Lung (tissue), 12 donors: ENCODE results near the gene ALDH3A2. TPM values are rescaled to one million over a fixed set of nuclear protein-coding genes. Genes with fewer than 3 reads are reported as not detected.

ENCODE experiments used
- ATAC-seq: fragments of 200-7000 bp; cut with Tn5 transposase; one replicate; pipeline ENCODE4 v1.9.1; 2020; ENCODE audit warnings: moderate number of reproducible peaks; ENCODE audit not compliant: insufficient read depth, low FRiP score
- DNase-seq, 3 donors: peaks; one replicate each; pipeline ENCODE4 v3.0.0-alpha.2; 2013 to 2017
- H3K27ac ChIP-seq, 2 donors: one replicate each; pipeline ENCODE4 v1.5.1; 2013; ENCODE audit warnings: mild to moderate bottlenecking in 2 of 2, moderate library complexity in 2 of 2, control low read depth in 1 of 2, inconsistent platforms in 1 of 2, low read depth in 1 of 2, low read length in 1 of 2
- H3K27me3 ChIP-seq, 3 donors: one replicate each; pipeline ENCODE4 v1.5.1; 2013; ENCODE audit warnings: low read length in 2 of 3; ENCODE audit not compliant: control insufficient read depth in 3 of 3, insufficient read depth in 3 of 3
- H3K36me3 ChIP-seq, 4 donors: one replicate each; pipeline ENCODE4 v1.5.1; 2013; ENCODE audit warnings: low read length in 4 of 4, mild to moderate bottlenecking in 1 of 4, moderate library complexity in 1 of 4; ENCODE audit not compliant: control insufficient read depth in 4 of 4, insufficient read depth in 4 of 4
- H3K4me1 ChIP-seq, 5 donors: one replicate each; pipeline ENCODE4 v1.5.1; 2013; ENCODE audit warnings: low read length in 5 of 5, mild to moderate bottlenecking in 2 of 5, moderate library complexity in 1 of 5; ENCODE audit not compliant: control insufficient read depth in 5 of 5, insufficient read depth in 5 of 5
- H3K4me3 ChIP-seq: one replicate; pipeline ENCODE4 v1.5.1; 2013; ENCODE audit warnings: mild to moderate bottlenecking, control low read depth, moderate library complexity
- H3K9ac ChIP-seq, 2 donors: one replicate each; pipeline ENCODE4 v1.5.1; 2013; ENCODE audit warnings: low read length in 2 of 2, control low read depth in 1 of 2; ENCODE audit not compliant: insufficient read depth in 1 of 2
- H3K9me3 ChIP-seq, 4 donors: one replicate each; pipeline ENCODE4 v1.5.1; 2013; ENCODE audit warnings: low read length in 3 of 4, mild to moderate bottlenecking in 1 of 4, moderate library complexity in 1 of 4; ENCODE audit not compliant: control insufficient read depth in 4 of 4, insufficient read depth in 3 of 4
- CTCF ChIP-seq: IDR thresholded peaks from 2 replicates; pipeline ENCODE4 v1.5.1; 2012; ENCODE audit warnings: mild to moderate bottlenecking; ENCODE audit errors: control extremely low read depth, extremely low read depth
- WGBS, 2 donors: extraction: QIAGEN DNeasy Blood & Tissue Kit; methylation state at CpG; one replicate each; pipeline ENCODE4 v1.1.7; 2013; 5-methylcytosine and 5-hydroxymethylcytosine counted together
- polyA plus RNA-seq, 2 donors: library from polyadenylated mRNA; stranded (reverse); fragments of 200-250 nt; gene quantifications; one replicate each; pipeline ENCODE4 v1.2.1, GENCODE V29; 2013
- total RNA-seq, 2 donors: library from RNA; depleted of rRNA in 1 of 2; stranded (reverse); fragments of >200 nt in 1 of 2; gene quantifications; one replicate each; pipeline ENCODE4 v1.2.1, GENCODE V29; 2014 to 2021
- donor health status: control.
- donor health status: control.
- donor health status: Bipolar disorder and iron deficiency.
- donor health status: healthy.
- donor health status: DM: yes; HTN: yes; CAD: no.

ALDH3A2 gene
- total and polyA plus RNA-seq, 4 donors: 50.7 to 107 (median 79.3) TPM

- 95 to 97% methylated on average over 4 of the region's 4 CpGs for WGBS, 2 donors
- H3K27ac ChIP-seq: no peak overlapping the region
- no peak for TF ChIP-seq CTCF
Observed at GRCh38 chr17:19654896-19655295, 6.3 kb downstream of the ALDH3A2 start.

GRCh38 chr17:19656336-19656735 is 7.8 kb downstream of the ALDH3A2 start:
- peaks cover 0 to 13% (median 8%) of the 10 kb centered on the region in 5 donors for H3K4me1 ChIP-seq
- 73 to 88% methylated on average over 4 of the region's 4 CpGs for WGBS, 2 donors

More at GRCh38 chr17:19654896-19655295, 6.3 kb downstream of the ALDH3A2 start:
- H3K36me3 ChIP-seq: peaks cover 7 to 25% (median 19%) of the 10 kb centered on the region in 4 donors
- peaks cover 0 to 3% (median 0%) of the 10 kb centered on the region in 4 donors for H3K9me3 ChIP-seq
- no peak overlapping the region for H3K9ac ChIP-seq
- H3K4me3 ChIP-seq: no peak overlapping the region
- no peak for ATAC-seq
- no peak for DNase-seq
- H3K4me1 ChIP-seq: peaks cover 0 to 22% (median 10%) of the 10 kb centered on the region in 5 donors
- no peaks in the 10 kb centered on the region for H3K27me3 ChIP-seq

GRCh38 chr17:19656851-19657581 is 8.5 kb downstream of the ALDH3A2 start:
- WGBS, 2 donors: 83 to 89% methylated on average over 4 of the region's 4 CpGs
- peaks cover 0 to 8% (median 5%) of the 10 kb centered on the region in 5 donors for H3K4me1 ChIP-seq

More at GRCh38 chr17:19656336-19656735, 7.8 kb downstream of the ALDH3A2 start:
- TF ChIP-seq CTCF: no peak
- ATAC-seq (no peak), DNase-seq (no peak)
- H3K4me3 ChIP-seq: no peak overlapping the region
- peaks cover 7 to 25% (median 20%) of the 10 kb centered on the region in 4 donors for H3K36me3 ChIP-seq
- H3K9ac ChIP-seq: no peak overlapping the region
- H3K27ac ChIP-seq: no peak overlapping the region
- H3K27me3 ChIP-seq: no peaks in the 10 kb centered on the region
- H3K9me3 ChIP-seq: peaks cover 0 to 3% (median 0%) of the 10 kb centered on the region in 4 donors

More at GRCh38 chr17:19656851-19657581, 8.5 kb downstream of the ALDH3A2 start:
- Histone ChIP-seq H3K9me3 (peaks cover 0 to 3% (median 0%) of the 10 kb centered on the region in 4 donors), H3K36me3 (peaks cover 7 to 27% (median 20%) of the 10 kb centered on the region in 4 donors), H3K4me3 (no peak overlapping the region), H3K27me3 (no peaks in the 10 kb centered on the region), H3K27ac (no peak overlapping the region), H3K9ac (no peak overlapping the region)
- ATAC-seq (no peak), DNase-seq (no peak)
- TF ChIP-seq CTCF: no peak
